Astrocyte (in vitro differentiated cells and primary cell): ENCODE measurements around the gene POU6F1. TPM values are rescaled to one million over a fixed set of nuclear protein-coding genes. Genes with fewer than 3 reads are reported as not detected.
A peak's percentile ranks its signal among the peaks of the same experiment; 100 is the strongest.

Source experiments
- DNase-seq: peaks from one replicate; pipeline ENCODE4 v3.0.0-alpha.2; 2010; ENCODE audit warnings: low read depth
- FAIRE-seq: peaks from 2 replicates; lab custom pipeline; 2011; peaks lifted over from hg19 to GRCh38; lab: Jason Lieb, UNC
- H2AFZ ChIP-seq: 2 replicates; pipeline ENCODE4 v1.6.0; 2012; ENCODE audit warnings: low read depth, low read length, inconsistent platforms
- H3K27ac ChIP-seq: 2 replicates; pipeline ENCODE4 v1.5.1; 2011; ENCODE audit warnings: low read depth, low read length, inconsistent platforms
- H3K27me3 ChIP-seq: 2 replicates; pipeline ENCODE4 v1.6.0; 2011; ENCODE audit warnings: low read length, inconsistent platforms; ENCODE audit not compliant: insufficient read depth
- H3K36me3 ChIP-seq: 2 replicates; pipeline ENCODE4 v1.5.1; 2011; ENCODE audit warnings: low read length, inconsistent platforms; ENCODE audit not compliant: insufficient read depth
- H3K4me1 ChIP-seq: 2 replicates; pipeline ENCODE4 v1.5.1; 2011; ENCODE audit warnings: low read length, inconsistent platforms; ENCODE audit not compliant: insufficient read depth
- H3K4me2 ChIP-seq: 2 replicates; pipeline ENCODE4 v1.6.0; 2012; ENCODE audit warnings: low read length, inconsistent platforms
- H3K4me3 ChIP-seq: 2 replicates; pipeline ENCODE4 v1.5.1; 2011; ENCODE audit warnings: low read depth, mild to moderate bottlenecking, low read length, inconsistent platforms; ENCODE audit not compliant: insufficient read depth
- H3K79me2 ChIP-seq: 2 replicates; pipeline ENCODE4 v1.6.0; 2012; ENCODE audit warnings: mild to moderate bottlenecking, low read length, inconsistent platforms; ENCODE audit not compliant: insufficient read depth
- H3K9ac ChIP-seq: 2 replicates; pipeline ENCODE4 v1.6.0; 2012; ENCODE audit warnings: mild to moderate bottlenecking, low read length, inconsistent platforms
- H3K9me3 ChIP-seq: 2 replicates; pipeline ENCODE4 v1.5.1; 2012; ENCODE audit warnings: low read depth, mild to moderate bottlenecking, low read length, inconsistent platforms; ENCODE audit not compliant: insufficient read depth
- H4K20me1 ChIP-seq: 2 replicates; pipeline ENCODE4 v1.6.0; 2012; ENCODE audit warnings: low read length, inconsistent platforms; ENCODE audit not compliant: insufficient read depth
- H3K27ac Mint-ChIP-seq: one replicate; pipeline ENCODE4 v1.8.0; 2021; ENCODE audit warnings: mild to moderate bottlenecking, mixed read lengths; ENCODE audit not compliant: unreplicated experiment
- H3K27me3 Mint-ChIP-seq: one replicate; pipeline ENCODE4 v1.8.0; 2021; ENCODE audit warnings: low read depth, mixed read lengths; ENCODE audit not compliant: unreplicated experiment
- H3K36me3 Mint-ChIP-seq: one replicate; pipeline ENCODE4 v1.8.0; 2021; ENCODE audit warnings: low read depth, mixed read lengths; ENCODE audit not compliant: unreplicated experiment
- H3K4me1 Mint-ChIP-seq: one replicate; pipeline ENCODE4 v1.8.0; 2021; ENCODE audit warnings: low read depth, mixed read lengths; ENCODE audit not compliant: unreplicated experiment
- H3K4me3 Mint-ChIP-seq: one replicate; pipeline ENCODE4 v1.8.0; 2021; ENCODE audit warnings: mild to moderate bottlenecking, moderate library complexity, mixed read lengths; ENCODE audit not compliant: unreplicated experiment
- H3K9me3 Mint-ChIP-seq: one replicate; pipeline ENCODE4 v1.8.0; 2021; ENCODE audit warnings: mild to moderate bottlenecking, mixed read lengths; ENCODE audit not compliant: unreplicated experiment
- EZH2 ChIP-seq: IDR thresholded peaks from 2 replicates; pipeline ENCODE4 v1.6.1; 2012; ENCODE audit warnings: mild to moderate bottlenecking, low read length, inconsistent platforms; ENCODE audit not compliant: insufficient read depth
- total RNA-seq: library from RNA; stranded (reverse); gene quantifications from 2 replicates; pipeline ENCODE4 v1.2.1, GENCODE V29; 2021
- TF ChIP-seq, protein P1 (sequence below): IDR thresholded peaks from 2 replicates; pipeline ENCODE4 v1.5.1; 2011; ENCODE audit warnings: low read depth, mild to moderate bottlenecking, inconsistent platforms, low read length, moderate library complexity; ENCODE audit not compliant: insufficient read depth

Gene POU6F1
- total RNA-seq, 1 donor from 2014 or later = 3.6 TPM

DNA sequence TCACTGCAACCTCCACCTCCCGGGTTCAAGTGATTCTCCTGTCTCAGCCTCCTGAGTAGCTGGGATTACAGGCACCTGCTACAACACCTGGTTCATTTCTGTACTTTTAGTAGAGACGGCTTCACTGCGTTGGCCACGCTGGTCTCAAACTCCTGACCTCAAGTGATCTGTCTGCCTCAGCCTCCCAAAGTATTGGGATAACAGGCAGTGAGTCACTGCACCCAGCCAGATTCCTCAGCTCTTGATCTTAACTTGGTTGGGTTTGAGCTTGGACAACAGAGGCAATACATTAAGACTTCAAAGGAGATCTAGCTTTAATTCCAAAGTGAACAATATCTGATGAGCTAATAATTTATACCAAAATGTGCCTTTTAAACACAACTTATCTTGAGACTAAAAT lies 26.4 kb upstream of the POU6F1 start:
- peaks cover 47% of the 10 kb centered on the region for H3K36me3 ChIP-seq
- peaks cover 2% of the 10 kb centered on the region for H3K27me3 Mint-ChIP-seq
- no peak overlapping the region for H2AFZ ChIP-seq
- FAIRE-seq (no peak), DNase-seq (peak; percentile 38)
- H4K20me1 ChIP-seq = peaks cover 19% of the 10 kb centered on the region
- no peak overlapping the region for H3K27ac ChIP-seq
- H3K4me2 ChIP-seq = no peak overlapping the region
- no peak overlapping the region for H3K4me3 ChIP-seq
- no peaks in the 10 kb centered on the region for H3K27me3 ChIP-seq
- H3K4me1 ChIP-seq = peaks cover 26% of the 10 kb centered on the region
- H3K36me3 Mint-ChIP-seq = peaks cover 27% of the 10 kb centered on the region
- H3K4me3 Mint-ChIP-seq = no peak overlapping the region
- no peaks in the 10 kb centered on the region for H3K9me3 ChIP-seq
- H3K79me2 ChIP-seq = peaks cover 43% of the 10 kb centered on the region
- no peak overlapping the region for H3K27ac Mint-ChIP-seq
- H3K9me3 Mint-ChIP-seq = no peaks in the 10 kb centered on the region
- TF ChIP-seq, protein P1, sequence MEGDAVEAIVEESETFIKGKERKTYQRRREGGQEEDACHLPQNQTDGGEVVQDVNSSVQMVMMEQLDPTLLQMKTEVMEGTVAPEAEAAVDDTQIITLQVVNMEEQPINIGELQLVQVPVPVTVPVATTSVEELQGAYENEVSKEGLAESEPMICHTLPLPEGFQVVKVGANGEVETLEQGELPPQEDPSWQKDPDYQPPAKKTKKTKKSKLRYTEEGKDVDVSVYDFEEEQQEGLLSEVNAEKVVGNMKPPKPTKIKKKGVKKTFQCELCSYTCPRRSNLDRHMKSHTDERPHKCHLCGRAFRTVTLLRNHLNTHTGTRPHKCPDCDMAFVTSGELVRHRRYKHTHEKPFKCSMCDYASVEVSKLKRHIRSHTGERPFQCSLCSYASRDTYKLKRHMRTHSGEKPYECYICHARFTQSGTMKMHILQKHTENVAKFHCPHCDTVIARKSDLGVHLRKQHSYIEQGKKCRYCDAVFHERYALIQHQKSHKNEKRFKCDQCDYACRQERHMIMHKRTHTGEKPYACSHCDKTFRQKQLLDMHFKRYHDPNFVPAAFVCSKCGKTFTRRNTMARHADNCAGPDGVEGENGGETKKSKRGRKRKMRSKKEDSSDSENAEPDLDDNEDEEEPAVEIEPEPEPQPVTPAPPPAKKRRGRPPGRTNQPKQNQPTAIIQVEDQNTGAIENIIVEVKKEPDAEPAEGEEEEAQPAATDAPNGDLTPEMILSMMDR = no peak
- TF ChIP-seq EZH2 = no peak
- no peak overlapping the region for H3K9ac ChIP-seq
- peaks cover 23% of the 10 kb centered on the region for H3K4me1 Mint-ChIP-seq

DNA sequence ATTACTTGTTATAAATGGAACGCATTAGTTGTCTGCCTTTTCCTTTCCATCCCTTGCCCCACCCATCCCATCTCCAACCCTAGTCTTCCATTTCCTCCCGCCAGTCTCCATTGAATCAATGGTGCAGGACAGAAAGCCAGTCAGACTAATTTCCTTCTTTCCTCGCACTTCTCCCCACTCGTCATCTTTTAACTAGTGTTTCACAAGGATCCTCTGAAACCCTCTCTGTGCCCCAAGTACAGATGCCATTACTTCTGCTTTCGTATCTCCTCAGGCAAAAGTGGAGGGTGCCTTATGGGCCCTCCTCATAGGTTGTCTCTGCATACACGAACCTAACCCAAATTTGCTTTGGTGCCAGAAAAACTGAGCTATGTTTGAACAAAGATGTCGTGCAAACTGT lies 25.0 kb upstream of the POU6F1 start:
- Histone ChIP-seq H3K27me3 (no peaks in the 10 kb centered on the region), H3K4me3 (no peak overlapping the region), H2AFZ (no peak overlapping the region), H3K9ac (no peak overlapping the region), H3K4me1 (peaks cover 31% of the 10 kb centered on the region), H3K36me3 (peaks cover 44% of the 10 kb centered on the region), H3K4me2 (no peak overlapping the region), H4K20me1 (peaks cover 15% of the 10 kb centered on the region), H3K9me3 (no peaks in the 10 kb centered on the region), H3K79me2 (peaks cover 39% of the 10 kb centered on the region), H3K27ac (no peak overlapping the region)
- no peak overlapping the region for H3K27ac Mint-ChIP-seq
- peaks cover 24% of the 10 kb centered on the region for H3K4me1 Mint-ChIP-seq
- FAIRE-seq (no peak), DNase-seq (no peak)
- TF ChIP-seq, protein P1 = no peak
- no peak for TF ChIP-seq EZH2
- H3K9me3 Mint-ChIP-seq = no peaks in the 10 kb centered on the region
- H3K27me3 Mint-ChIP-seq = no peaks in the 10 kb centered on the region
- peaks cover 26% of the 10 kb centered on the region for H3K36me3 Mint-ChIP-seq
- H3K4me3 Mint-ChIP-seq = no peak overlapping the region

DNA sequence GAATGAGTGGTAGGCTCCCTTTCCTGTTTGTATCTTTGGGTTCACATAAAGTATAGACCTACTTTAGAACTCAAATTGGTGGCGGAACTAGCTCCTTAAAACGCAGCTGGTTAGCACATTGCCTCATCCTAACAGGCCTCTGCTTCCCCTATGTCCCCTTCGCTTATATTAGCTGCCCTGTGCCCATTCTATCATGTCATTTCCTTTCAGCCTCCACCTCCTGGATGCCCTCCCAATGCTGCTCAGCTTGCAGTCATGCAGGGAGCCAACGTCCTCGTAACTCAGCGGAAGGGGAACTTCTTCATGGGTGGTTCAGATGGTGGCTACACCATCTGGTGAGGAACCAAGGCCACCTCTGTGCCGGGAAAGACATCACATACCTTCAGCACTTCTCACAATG lies 24.3 kb upstream of the POU6F1 start:
- H3K36me3 Mint-ChIP-seq = peaks cover 25% of the 10 kb centered on the region
- Histone ChIP-seq H3K4me1 (peaks cover 31% of the 10 kb centered on the region), H3K4me2 (no peak overlapping the region), H2AFZ (no peak overlapping the region), H3K9ac (no peak overlapping the region), H3K27me3 (no peaks in the 10 kb centered on the region), H3K4me3 (no peak overlapping the region), H4K20me1 (peaks cover 15% of the 10 kb centered on the region), H3K9me3 (no peaks in the 10 kb centered on the region), H3K79me2 (peaks cover 35% of the 10 kb centered on the region), H3K27ac (no peak overlapping the region), H3K36me3 (peaks cover 44% of the 10 kb centered on the region)
- peak overlapping the region; percentile 72 for H3K27ac Mint-ChIP-seq
- DNase-seq (no peak), FAIRE-seq (no peak)
- no peaks in the 10 kb centered on the region for H3K27me3 Mint-ChIP-seq
- no peaks in the 10 kb centered on the region for H3K9me3 Mint-ChIP-seq
- peaks cover 24% of the 10 kb centered on the region for H3K4me1 Mint-ChIP-seq
- no peak for TF ChIP-seq EZH2
- TF ChIP-seq, protein P1 = no peak
- H3K4me3 Mint-ChIP-seq = no peak overlapping the region
